Stimulated activated CD4-positive, alpha-beta T cell treated with anti-CD3 and anti-CD28 coated beads, Interleukin-4, amount 100 ng/mL, for 4 hours (primary cell): ENCODE measurements around the gene DMD.
"Not testable (repeated sequence)": the region's sequence is repeated elsewhere in the genome, so short reads cannot be mapped to it uniquely, and the experiment has no call there.

Experiments used
- DNase-seq, 2 experiments: peaks; one replicate each; pipeline ENCODE4 v3.0.0-alpha.2; 2020

Gene DMD

DNA sequence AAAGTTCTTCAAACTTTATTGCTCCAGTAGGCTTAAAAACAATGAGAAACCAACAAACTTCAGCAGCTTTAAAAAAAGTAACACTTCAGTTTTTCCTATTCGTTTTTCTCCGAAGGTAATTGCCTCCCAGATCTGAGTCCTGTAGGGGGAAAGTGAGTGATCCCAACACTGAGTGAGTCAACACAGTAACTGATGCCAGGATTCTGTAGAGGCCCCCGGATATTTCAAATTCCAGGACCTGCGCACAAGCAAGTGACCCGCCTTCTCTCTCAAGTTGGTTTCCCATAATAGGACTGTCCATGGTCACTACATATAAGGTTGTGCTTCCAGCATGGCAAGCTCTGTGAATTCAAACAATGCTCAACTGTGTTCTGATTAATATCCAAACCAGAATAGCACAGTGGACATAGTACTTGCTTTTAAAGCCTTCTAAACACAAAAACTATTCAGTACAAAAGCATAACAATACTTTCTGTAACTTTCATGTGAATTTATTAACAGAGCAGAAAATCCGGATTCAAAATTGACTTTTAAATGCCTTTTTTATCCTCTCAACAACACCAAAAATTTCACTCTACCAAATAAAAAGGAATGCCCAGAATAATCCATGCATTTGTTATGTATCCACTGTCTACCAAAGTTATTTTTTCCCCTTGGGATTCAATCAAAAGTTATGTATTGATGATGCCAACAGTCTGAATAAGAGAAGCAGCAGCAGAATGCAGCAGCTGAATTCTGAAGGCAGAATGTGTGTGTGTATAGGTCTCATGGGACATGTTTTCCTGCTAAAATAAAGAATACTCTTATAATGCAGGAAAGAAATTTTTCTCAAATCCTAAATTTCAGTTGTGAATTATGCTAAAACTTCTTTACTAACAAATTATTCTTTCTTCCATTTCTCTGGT lies at the start of gene DMD:
Gene DMD, minus strand, starts transcription at position 194 of the 905 bp plus-strand sequence. CDS start 237 bp downstream, outside the sequence.
- DNase-seq = no peak

DNA sequence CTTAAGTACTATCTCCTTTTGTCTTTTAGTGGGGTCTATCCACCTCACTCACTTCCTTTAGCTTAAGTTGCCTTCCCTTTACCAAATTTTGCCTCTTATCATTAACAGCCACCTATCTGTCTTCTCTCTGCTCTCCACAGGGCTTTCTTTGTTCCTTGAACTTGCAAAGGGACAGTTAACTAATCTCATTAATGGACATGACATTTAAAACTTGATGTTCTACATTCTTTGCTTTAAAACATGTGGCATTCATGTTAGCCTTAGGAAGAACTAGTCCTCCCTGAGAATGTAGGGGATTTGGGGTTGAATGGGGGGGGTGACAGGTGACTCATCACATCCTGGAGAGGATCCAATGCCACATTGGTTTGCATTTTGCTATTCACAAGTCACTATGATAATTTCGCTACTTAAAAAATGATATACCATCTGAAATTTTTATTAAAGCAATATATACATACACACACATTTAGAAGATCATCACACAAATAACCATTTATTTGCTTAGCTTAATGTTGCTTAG lies 41.0 kb upstream of the DMD start:
- no peak for DNase-seq

- no peak for DNase-seq
These were observed 7.5 kb upstream of the DMD start for GRCh38 chrX:33218819-33219218.

- DNase-seq = no peak
These were observed 1.2 kb downstream of the DMD start for GRCh38 chrX:33210156-33210555.

- DNase-seq = no peak
These were observed 4.3 kb downstream of the DMD start for GRCh38 chrX:33207056-33207455.

DNA sequence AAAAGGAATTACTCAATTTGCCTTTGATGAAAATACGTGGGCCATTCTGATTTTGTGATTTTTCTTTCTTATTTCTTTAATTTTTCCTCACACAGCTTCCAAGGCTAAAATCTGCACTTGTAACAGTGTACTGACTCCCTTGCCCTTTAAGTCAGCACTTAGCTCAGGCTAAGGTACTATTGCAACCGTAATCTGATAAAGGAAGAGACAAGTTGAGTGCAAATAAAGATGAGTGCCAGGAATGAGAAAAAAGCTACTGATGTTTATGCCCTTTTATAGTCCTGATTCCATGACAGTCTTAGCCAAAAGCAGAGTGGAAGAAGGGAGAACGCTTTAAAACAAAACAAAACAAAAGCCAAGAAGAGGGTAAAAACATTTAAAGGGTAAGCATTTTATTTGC lies 6.0 kb downstream of the DMD start:
- no peak for DNase-seq

DNA sequence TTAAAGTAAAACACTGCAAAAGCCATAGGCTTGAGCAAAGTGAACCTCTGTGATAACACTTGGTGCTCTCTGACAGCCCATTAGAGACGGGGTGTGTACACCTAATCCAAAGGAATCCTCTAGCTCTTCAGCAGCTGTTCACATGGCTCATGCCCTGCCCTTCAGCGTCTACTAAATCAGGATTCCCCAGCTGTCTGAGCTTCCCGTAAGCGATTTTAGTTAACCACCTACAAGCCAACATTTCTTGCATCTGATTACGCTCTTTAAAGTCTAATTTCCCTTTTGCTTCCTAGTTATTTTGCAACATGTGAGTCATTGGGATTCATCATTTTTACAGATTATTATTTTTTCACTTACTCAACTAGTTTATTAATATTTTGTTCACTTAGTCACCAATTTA lies 6.5 kb downstream of the DMD start:
- no peak for DNase-seq

GRCh38 chrX:33198561-33199279 lies 12.6 kb downstream of the DMD start:
- DNase-seq = no peak

DNA sequence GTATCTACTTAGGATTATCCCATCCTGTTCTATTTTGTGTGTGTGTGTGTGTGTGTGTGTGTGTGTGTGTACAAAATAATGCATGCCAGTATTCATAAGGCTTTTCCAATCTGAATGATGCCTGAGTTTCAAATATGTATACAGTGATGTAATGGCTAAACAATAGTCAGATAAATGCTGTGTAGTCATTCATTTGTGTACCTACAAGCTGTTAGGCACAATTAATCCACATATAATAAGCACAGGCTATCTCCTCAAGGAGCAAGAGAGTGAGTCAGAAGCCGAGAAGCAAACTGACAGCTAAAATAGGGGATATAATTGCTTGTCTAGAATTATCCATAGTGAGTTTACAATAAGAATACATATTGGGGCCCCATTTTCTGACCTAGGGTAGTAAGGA lies 15.7 kb downstream of the DMD start:
- DNase-seq = no peak

DNA sequence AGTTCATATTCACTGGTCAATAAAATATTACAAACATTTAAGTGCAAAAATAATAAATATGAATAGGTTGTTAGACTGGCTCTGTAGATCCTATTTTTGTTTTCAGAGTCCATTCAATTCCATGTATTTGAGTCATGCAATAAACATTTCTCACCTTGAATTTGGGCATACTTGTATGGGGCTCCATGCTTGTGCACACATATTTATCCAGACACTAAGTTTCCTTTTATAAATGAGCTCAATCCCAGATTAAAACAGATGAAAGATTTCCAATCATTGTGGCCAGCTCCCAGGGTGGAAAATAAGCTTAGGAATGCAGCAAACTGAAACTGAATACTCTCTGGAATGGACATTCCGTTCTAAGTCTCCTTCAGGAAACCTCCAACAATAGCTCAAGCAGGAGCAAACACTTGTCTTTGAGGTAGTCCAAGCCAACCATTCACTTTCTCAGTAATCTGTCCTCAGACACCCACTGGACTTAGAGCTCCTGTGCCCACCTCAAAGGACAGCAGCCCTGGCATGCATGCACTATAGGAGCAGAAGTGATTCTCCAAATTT lies 16.4 kb downstream of the DMD start:
- no peak for DNase-seq

DNA sequence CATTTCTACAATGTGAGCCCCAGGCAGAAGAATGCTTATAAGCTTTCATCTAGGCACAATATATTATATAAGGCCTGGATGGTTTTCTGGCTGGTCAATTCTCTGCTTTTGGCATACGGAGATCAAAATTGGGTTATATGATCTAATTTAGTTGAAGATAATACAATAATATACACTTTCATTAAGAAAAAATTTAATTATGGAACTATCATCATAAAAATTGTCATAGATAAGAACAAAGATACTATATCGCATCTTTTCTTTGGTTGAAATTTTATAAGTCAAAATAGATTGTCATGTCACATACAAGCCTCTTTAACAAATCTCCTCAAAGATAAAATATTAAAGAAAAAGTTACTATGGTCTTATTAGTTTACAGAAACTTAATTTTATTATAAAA lies 17.1 kb downstream of the DMD start:
- no peak for DNase-seq

DNA sequence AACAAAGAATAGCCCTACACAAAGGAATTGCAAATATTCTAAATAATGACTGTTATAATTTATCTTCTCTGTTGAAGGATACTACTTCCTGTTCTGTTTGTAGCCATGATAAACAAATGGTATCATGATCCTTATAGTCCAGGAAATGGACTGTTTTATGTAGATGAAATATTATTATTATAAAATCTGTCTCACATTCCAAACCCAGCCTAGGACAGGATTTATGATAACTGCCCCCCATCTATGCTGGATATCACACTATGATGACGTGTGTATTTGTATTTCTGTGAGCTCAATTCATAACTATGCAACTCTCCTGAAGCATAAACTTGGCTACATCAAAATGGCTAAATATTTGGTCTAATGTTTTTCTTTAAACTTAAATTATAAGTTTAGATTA lies 21.3 kb downstream of the DMD start:
- DNase-seq = no peak

GRCh38 chrX:33188881-33189280 lies 22.5 kb downstream of the DMD start:
- no peak for DNase-seq

DNA sequence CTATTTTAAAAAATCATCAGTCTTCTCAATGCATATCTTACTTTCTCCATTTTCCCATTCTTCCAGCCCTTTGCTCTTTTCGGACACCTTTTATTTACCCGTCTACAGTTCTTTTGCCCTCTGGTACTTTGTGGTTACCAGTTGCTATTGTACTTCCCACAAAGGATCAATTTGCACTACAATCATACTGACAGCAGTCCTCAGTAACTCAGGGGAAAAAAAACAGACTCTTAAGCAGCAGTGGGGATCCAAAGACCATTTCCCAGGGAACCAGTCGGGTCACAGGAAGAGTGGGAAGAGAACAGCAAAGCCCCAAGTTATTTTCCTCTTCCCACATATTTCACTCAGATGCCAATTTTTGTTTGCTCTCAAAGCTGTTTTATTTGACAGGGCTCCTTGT lies 23.1 kb downstream of the DMD start:
- DNase-seq = no peak

DNA sequence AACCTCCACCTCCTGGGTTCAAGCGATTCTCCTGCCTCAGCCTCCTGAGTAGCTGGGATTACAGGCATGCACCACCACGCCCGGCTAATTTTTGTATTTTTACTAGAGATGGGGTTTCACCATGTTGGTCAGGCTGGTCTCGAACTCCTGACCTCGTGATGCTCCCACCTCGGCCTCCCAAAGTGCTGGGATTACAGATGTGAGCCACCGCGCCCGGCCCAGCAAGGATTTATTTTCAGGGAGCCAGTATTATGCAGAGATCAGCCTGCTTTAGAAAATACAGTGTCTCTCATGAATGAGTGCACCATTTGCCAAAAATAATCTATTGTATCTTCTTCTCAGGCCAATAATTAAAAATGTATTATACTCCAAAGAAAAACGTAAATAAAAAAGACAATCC lies 26.5 kb downstream of the DMD start:
- not testable (repeated sequence) for DNase-seq

DNA sequence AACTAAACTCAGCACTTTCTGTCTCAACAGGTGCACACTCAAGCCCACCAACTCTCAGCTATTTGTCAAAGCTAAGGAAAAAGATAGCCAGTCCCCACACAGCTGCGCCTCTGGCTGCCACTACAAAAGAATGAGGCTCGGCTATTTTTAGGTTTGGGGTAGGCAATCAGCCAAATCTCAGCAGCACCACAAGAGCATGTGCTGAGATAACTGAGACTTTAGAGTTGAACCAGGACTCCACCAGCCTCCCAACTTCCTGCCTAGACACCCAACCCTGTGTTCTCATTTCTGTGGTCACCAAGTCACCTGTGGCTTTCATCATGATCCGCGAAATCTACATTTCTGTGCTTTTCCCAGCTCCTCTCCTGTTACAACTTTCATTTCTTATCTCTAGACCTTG lies 28.0 kb downstream of the DMD start:
- DNase-seq = no peak

GRCh38 chrX:33178690-33179089 lies 32.7 kb downstream of the DMD start:
- no peak for DNase-seq

DNA sequence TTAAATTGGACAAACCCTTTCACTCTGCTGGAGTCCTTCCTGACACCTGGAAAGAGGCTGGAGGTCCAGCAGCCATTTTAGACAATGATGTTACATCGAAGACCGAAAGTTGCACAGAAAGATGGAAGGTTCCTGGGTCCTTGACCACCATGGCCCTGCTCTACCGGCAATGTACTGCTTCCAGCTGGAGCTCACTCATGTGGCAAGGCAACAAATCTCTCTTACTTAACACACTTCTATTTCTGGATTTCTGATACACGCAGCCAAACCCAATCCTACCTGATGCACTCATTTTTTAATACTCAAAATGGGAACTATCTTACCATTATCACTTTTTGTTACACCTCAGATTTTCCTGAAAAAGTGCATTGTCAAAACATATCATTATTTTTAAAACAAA lies 33.1 kb downstream of the DMD start:
- DNase-seq = no peak

GRCh38 chrX:33175201-33175600 lies 36.1 kb downstream of the DMD start:
- DNase-seq = no peak

- DNase-seq = no peak
These were observed 40.3 kb downstream of the DMD start for GRCh38 chrX:33171041-33171440.

DNA sequence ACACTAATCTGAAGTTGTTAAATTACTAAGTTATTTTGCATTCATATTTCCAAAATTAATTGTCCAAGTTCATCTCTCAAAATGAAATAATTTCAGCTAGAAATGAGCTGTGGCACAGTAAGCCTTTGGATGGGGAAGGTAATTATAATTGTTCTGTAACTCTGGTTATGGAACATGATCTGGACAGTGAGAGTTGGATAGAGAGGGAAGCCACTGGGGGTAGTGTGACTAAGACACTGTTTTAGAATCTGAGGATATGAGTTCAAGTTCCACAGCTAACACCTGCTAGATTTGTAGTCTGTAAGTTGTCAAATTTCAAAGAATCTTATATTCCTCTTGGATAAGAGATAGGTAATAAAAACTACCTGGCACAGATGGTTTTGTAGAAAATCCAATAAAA lies 49.5 kb downstream of the DMD start:
- DNase-seq = no peak

DNA sequence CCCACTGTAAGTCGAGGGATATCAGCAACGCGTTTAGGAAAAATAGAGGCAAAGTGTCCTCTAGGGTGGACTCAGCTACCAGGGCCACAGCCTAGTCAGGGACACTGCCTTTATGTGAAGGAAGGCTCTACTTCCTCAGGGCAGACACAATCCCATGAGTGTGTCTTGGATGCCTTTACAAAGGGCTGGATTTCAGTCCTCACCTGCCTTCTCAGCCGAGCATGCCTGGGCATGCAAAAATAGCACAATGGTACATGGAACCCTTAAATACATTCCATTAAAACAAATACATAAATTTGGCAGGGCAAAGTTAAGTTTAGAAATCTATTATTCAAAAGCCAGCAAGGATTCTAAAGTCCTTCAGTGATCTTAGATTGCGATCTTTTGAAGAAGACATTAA lies 51.1 kb downstream of the DMD start:
- no peak for DNase-seq

DNA sequence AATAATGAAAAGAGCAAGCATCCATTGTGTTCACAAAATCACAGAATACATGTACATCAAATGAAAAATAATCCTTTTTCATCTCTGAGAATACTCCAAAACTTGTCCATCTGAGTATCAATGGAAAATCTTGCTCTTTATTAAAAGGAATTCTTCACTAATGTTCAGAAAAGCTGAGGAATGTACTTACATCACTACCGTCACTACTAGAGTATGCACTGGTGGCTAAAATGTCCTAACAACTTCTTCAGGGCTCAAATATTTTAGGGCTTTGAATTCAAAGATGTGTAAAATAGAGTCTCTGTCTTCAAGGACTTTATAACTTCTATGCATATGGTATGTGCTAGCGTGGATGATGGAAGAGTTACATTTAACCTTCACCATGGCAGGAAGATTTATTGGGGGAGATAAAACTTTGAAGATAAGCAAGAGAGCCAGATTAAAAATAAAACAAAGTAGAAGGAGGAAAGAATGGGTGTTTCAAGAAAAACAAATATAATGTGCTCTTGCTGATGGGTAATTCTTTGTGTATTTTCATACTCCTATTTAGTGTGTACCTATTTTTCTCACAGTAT lies 55.1 kb downstream of the DMD start:
- DNase-seq = no peak
